ENCODE measurements around the gene DBNDD1.
"Not testable (repeated sequence)": the region's sequence is repeated elsewhere in the genome, so short reads cannot be mapped to it uniquely, and the experiment has no call there.

DBNDD1 gene

GRCh38 chr16:90018652-90019542 is at the start of gene DBNDD1:
Gene DBNDD1 (minus strand): TSS chr16:90019456. CDS start chr16:90019341, 115 bp downstream.
- DNase-seq: no peak

GRCh38 chr16:90061437-90061836 is 42.2 kb upstream of the DBNDD1 start:
- DNase-seq: no peak

- DNase-seq: no peak
These were observed 38.5 kb upstream of the DBNDD1 start for GRCh38 chr16:90057738-90058173.

GRCh38 chr16:90056521-90056920 is 37.3 kb upstream of the DBNDD1 start:
- not testable (repeated sequence) for DNase-seq

- DNase-seq: no peak
These were observed 36.1 kb upstream of the DBNDD1 start for GRCh38 chr16:90055371-90055770.

GRCh38 chr16:90054554-90054953 is 35.3 kb upstream of the DBNDD1 start:
- no peak for DNase-seq

GRCh38 chr16:90053902-90054500 is 34.7 kb upstream of the DBNDD1 start:
- DNase-seq: no peak

GRCh38 chr16:90050969-90051368 is 31.7 kb upstream of the DBNDD1 start:
- DNase-seq: no peak

GRCh38 chr16:90048737-90049330 is 29.6 kb upstream of the DBNDD1 start:
- DNase-seq: no peak

GRCh38 chr16:90048347-90048722 is 29.1 kb upstream of the DBNDD1 start:
- DNase-seq: no peak

GRCh38 chr16:90047714-90048346 is 28.6 kb upstream of the DBNDD1 start:
- DNase-seq: no peak

GRCh38 chr16:90046971-90047713 is 27.9 kb upstream of the DBNDD1 start:
- DNase-seq: peak; percentile 57

GRCh38 chr16:90046122-90046970 is 27.1 kb upstream of the DBNDD1 start:
- DNase-seq: no peak

GRCh38 chr16:90044111-90044551 is 24.9 kb upstream of the DBNDD1 start:
- DNase-seq: no peak

GRCh38 chr16:90043526-90043925 is 24.3 kb upstream of the DBNDD1 start:
- no peak for DNase-seq

- DNase-seq: no peak
These were observed 23.8 kb upstream of the DBNDD1 start for GRCh38 chr16:90042946-90043514.

- DNase-seq: no peak
These were observed 22.7 kb upstream of the DBNDD1 start for GRCh38 chr16:90041896-90042473.

- no peak for DNase-seq
These were observed 21.1 kb upstream of the DBNDD1 start for GRCh38 chr16:90040152-90041023.

GRCh38 chr16:90037276-90037675 is 18.0 kb upstream of the DBNDD1 start:
- no peak for DNase-seq

GRCh38 chr16:90035902-90036301 is 16.6 kb upstream of the DBNDD1 start:
- no peak for DNase-seq

All from SHP77 treated with DMSO at 0.1 percent for 48 hours (cell line).